Suppressor macrophage treated with lipopolysaccharide for 4 hours (primary cell): ENCODE measurements around the gene FNDC7.
"Not testable (repeated sequence)": the region's sequence is repeated elsewhere in the genome, so short reads cannot be mapped to it uniquely, and the experiment has no call there.

ENCODE experiments used
- DNase-seq: peaks from one replicate; pipeline ENCODE4 v3.0.0-alpha.2; 2020

The FNDC7 gene

GRCh38 chr1:108745980-108746381 lies 33.3 kb downstream of the FNDC7 start:
- DNase-seq, result no peak

GRCh38 chr1:108746382-108747170 lies 33.9 kb downstream of the FNDC7 start, which contains the start of gene STXBP3:
Gene STXBP3, plus strand, starts transcription at chr1:108746674. Its CDS starts 64 bp downstream, at chr1:108746738.
- DNase-seq, result peak; percentile 100

GRCh38 chr1:108747171-108747850 lies 34.6 kb downstream of the FNDC7 start:
- DNase-seq, result peak; percentile 91

GRCh38 chr1:108747898-108748297 lies 35.2 kb downstream of the FNDC7 start:
- peak; percentile 43 for DNase-seq

GRCh38 chr1:108749081-108749480 lies 36.4 kb downstream of the FNDC7 start:
- DNase-seq, result peak; percentile 5

GRCh38 chr1:108750476-108751181 lies 37.9 kb downstream of the FNDC7 start:
- DNase-seq, result no peak

- no peak for DNase-seq
Measured at GRCh38 chr1:108753363-108753762, 40.7 kb downstream of the FNDC7 start.

- no peak for DNase-seq
Measured at GRCh38 chr1:108758796-108759195, 46.1 kb downstream of the FNDC7 start.

GRCh38 chr1:108767115-108767514 lies 54.4 kb downstream of the FNDC7 start:
- no peak for DNase-seq

GRCh38 chr1:108767708-108768107 lies 55.0 kb downstream of the FNDC7 start:
- no peak for DNase-seq

- DNase-seq, result no peak
Measured at GRCh38 chr1:108777839-108778238, 65.1 kb downstream of the FNDC7 start.

GRCh38 chr1:108779455-108779854 lies 66.7 kb downstream of the FNDC7 start:
- DNase-seq, result no peak

- no peak for DNase-seq
Measured at GRCh38 chr1:108780937-108781574, 68.3 kb downstream of the FNDC7 start.

- not testable (repeated sequence) for DNase-seq
Measured at GRCh38 chr1:108781575-108781944, 68.9 kb downstream of the FNDC7 start.

- no peak for DNase-seq
Measured at GRCh38 chr1:108785264-108785663, 72.6 kb downstream of the FNDC7 start.

GRCh38 chr1:108785880-108786279 lies 73.2 kb downstream of the FNDC7 start:
- DNase-seq, result no peak

GRCh38 chr1:108791790-108792189 lies 79.1 kb downstream of the FNDC7 start:
- no peak for DNase-seq
